ENCODE measurements around the gene CCT8. TPM values are rescaled to one million over a fixed set of nuclear protein-coding genes. Genes with fewer than 3 reads are reported as not detected.

The CCT8 gene
- total RNA-seq, 1 experiment from 2014 or later = 244 TPM

DNA sequence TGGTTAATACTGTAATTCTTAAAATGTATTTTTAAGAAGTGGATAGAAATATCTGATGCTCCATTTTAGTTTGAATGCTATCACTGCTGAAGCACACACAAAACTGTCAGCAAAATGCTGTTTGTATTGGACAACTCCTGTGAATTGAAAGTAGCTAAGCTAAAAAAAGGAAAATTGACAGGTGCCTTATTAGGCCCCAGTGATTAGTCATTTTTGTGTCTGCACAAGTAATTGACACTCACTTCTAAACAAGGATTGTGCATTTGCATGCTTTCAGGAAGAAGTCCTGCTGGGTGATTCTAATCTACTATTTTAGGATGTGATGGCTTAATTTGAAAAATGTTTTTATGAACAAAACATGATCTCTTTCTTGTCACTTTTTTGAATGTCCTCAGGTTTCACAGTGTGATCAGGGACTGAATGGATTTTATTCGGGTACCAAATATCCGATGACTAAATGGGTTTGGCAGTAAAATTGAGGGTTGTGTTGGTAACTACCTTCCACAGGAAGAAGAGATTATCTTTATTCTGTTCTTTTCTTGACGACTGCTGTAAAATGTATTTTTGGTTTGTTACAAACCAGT is 44.0 kb upstream of the CCT8 start:
- intact Hi-C loops (cut with micrococcal nuclease) = no loop called here
- Histone ChIP-seq H3F3A (ENCODE audit: low read length, unreplicated experiment) (no peaks in the 10 kb centered on the region), H3K4me1 (ENCODE audit: insufficient read depth, low read length) (peaks cover 14% of the 10 kb centered on the region), H3K9me2 (replicated peaks; ENCODE audit: low read length) (no peaks in the 10 kb centered on the region), H3K36me3 (ENCODE audit: low read depth, low read length) (no peaks in the 10 kb centered on the region), H2AFZ (ENCODE audit: low read length) (no peak overlapping the region), H3K27ac (ENCODE audit: low read length) (no peak overlapping the region), H3K9ac (ENCODE audit: low read length) (no peak overlapping the region), H4K20me1 (ENCODE audit: low read length) (no peaks in the 10 kb centered on the region), H3K27me3 (ENCODE audit: low read length) (no peaks in the 10 kb centered on the region), H3K9me3 (ENCODE audit: low read length) (no peaks in the 10 kb centered on the region), H3K4me2 (ENCODE audit: low read length) (no peak overlapping the region), H3K4me3 (ENCODE audit: low read length) (no peak overlapping the region), H3K79me2 (ENCODE audit: low read length) (no peaks in the 10 kb centered on the region)
- DNase-seq = no peak
- TF ChIP-seq EZH2 (IDR thresholded peaks at IDR 0.05; ENCODE audit: low read length, unreplicated experiment) = no peak
- TF ChIP-seq EZH2phosphoT487 (IDR thresholded peaks at IDR 0.05; ENCODE audit: borderline replicate concordance, low read length) = no peak
- TF ChIP-seq CTCF (conservative IDR thresholded peaks at IDR 0.05; ENCODE audit: low read depth, low read length) = no peak
- BruUV-seq (replicated peaks) = no TSS peak
- CTCF ChIA-PET = no interaction called here
- POLR2A ChIA-PET (ENCODE audit: unreplicated experiment) = no interaction called here
- no peak for ATAC-seq

DNA sequence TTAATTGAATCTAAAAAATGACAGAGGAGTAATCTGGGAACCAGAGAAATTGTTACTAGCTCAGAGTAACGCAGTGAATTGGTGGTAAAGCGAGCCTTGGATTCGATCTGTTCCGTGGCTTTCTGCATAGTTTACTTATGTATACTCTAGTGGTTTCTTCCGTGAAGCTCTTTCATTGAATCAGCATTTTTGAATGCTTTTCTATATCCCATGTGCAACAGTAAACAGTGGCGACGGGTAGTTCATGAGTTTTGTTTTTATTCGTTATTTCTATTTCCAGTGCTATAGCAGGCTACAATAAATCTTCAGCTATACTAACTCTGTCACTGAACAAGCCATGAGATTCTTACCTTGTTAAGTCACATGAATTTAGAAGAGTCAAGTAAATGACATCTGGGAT is 42.5 kb upstream of the CCT8 start:
- BruUV-seq (replicated peaks) = no TSS peak
- H3K9me2 ChIP-seq (replicated peaks; ENCODE audit: low read length) = no peaks in the 10 kb centered on the region
- H3K4me3 ChIP-seq (ENCODE audit: low read length) = no peak overlapping the region
- no peak for DNase-seq
- no peaks in the 10 kb centered on the region for H3K79me2 ChIP-seq (ENCODE audit: low read length)
- CTCF ChIA-PET = no interaction called here
- no peaks in the 10 kb centered on the region for H3K9me3 ChIP-seq (ENCODE audit: low read length)
- no peak overlapping the region for H3K27ac ChIP-seq (ENCODE audit: low read length)
- H3K36me3 ChIP-seq (ENCODE audit: low read depth, low read length) = no peaks in the 10 kb centered on the region
- no peak overlapping the region for H2AFZ ChIP-seq (ENCODE audit: low read length)
- no peaks in the 10 kb centered on the region for H3F3A ChIP-seq (ENCODE audit: low read length, unreplicated experiment)
- peaks cover 14% of the 10 kb centered on the region for H3K4me1 ChIP-seq (ENCODE audit: insufficient read depth, low read length)
- no peaks in the 10 kb centered on the region for H4K20me1 ChIP-seq (ENCODE audit: low read length)
- no peak overlapping the region for H3K9ac ChIP-seq (ENCODE audit: low read length)
- TF ChIP-seq EZH2phosphoT487 (IDR thresholded peaks at IDR 0.05; ENCODE audit: borderline replicate concordance, low read length) (no peak), EZH2 (IDR thresholded peaks at IDR 0.05; ENCODE audit: low read length, unreplicated experiment) (no peak), CTCF (conservative IDR thresholded peaks at IDR 0.05; ENCODE audit: low read depth, low read length) (no peak)
- intact Hi-C loops (cut with micrococcal nuclease) = loop anchor here (2.0 kb wide), 1 partner anchor 29 kb away; no protein-coding TSS in a partner anchor
- no peaks in the 10 kb centered on the region for H3K27me3 ChIP-seq (ENCODE audit: low read length)
- ATAC-seq = no peak
- H3K4me2 ChIP-seq (ENCODE audit: low read length) = no peak overlapping the region
- POLR2A ChIA-PET (ENCODE audit: unreplicated experiment) = no interaction called here

DNA sequence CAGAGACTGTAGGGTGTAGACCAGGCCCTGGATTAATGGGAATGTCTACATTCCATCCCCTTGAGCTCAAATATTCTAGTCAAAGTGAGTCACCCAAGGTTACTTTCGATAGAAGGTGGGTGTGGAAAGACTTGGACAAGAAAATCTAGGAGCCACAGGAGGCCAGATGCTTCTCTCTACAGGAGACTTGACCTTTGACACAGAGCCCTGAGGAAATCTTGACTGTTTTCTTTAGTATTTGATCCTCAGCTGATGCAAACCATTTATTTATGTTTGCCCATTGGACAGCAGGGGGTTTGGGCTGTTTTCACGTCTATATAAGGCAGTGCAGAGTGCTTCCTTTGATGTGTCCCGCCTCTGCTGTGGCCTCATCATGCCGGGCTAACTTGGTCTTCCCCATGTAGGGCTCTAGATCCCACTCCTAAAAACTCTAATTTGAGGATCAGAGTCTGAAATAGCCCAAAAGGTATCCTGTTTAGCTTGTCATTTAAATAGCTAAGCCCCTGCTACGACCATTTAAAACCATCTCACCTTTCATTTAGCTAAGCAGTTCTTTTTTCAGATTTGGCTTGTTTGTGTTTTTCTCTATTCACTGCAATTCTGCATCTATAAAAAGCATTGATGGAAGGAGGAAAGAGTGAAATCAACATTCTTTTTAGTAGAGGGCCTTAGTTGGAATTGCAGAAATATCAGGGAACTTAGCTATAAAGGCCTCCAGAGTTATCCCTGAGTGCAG is 41.5 kb upstream of the CCT8 start:
- Histone ChIP-seq H4K20me1 (ENCODE audit: low read length) (no peaks in the 10 kb centered on the region), H3K9me3 (ENCODE audit: low read length) (no peaks in the 10 kb centered on the region), H3K9ac (ENCODE audit: low read length) (no peak overlapping the region), H3F3A (ENCODE audit: low read length, unreplicated experiment) (no peaks in the 10 kb centered on the region), H2AFZ (ENCODE audit: low read length) (peak overlapping the region; percentile 12; the same call in 1 of the 2 replicates), H3K9me2 (replicated peaks; ENCODE audit: low read length) (no peaks in the 10 kb centered on the region), H3K4me3 (ENCODE audit: low read length) (no peak overlapping the region), H3K4me1 (ENCODE audit: insufficient read depth, low read length) (peaks cover 14% of the 10 kb centered on the region), H3K79me2 (ENCODE audit: low read length) (no peaks in the 10 kb centered on the region), H3K27ac (ENCODE audit: low read length) (peak overlapping the region; percentile 5; the same call in 1 of the 2 replicates), H3K27me3 (ENCODE audit: low read length) (no peaks in the 10 kb centered on the region), H3K4me2 (ENCODE audit: low read length) (peak overlapping the region; percentile 2; the same call in 1 of the 2 replicates), H3K36me3 (ENCODE audit: low read depth, low read length) (no peaks in the 10 kb centered on the region)
- ATAC-seq (peak; percentile 99), DNase-seq (peak; percentile 88)
- POLR2A ChIA-PET (ENCODE audit: unreplicated experiment) = interaction anchor here (0.6 kb wide), 1 partner anchor 233 kb away, joined by 4 read pairs; no protein-coding TSS in a partner anchor
- TF ChIP-seq EZH2 (IDR thresholded peaks at IDR 0.05; ENCODE audit: low read length, unreplicated experiment) (no peak), EZH2phosphoT487 (IDR thresholded peaks at IDR 0.05; ENCODE audit: borderline replicate concordance, low read length) (no peak), CTCF (conservative IDR thresholded peaks at IDR 0.05; ENCODE audit: low read depth, low read length) (no peak)
- TSS peak; percentile 76 for BruUV-seq (replicated peaks)
- CTCF ChIA-PET = interaction anchor here (1.6 kb wide), 1 partner anchor 10 kb away, joined by 5 read pairs; no protein-coding TSS in a partner anchor
- intact Hi-C loops (cut with micrococcal nuclease) = loop anchor here (2.0 kb wide), 1 partner anchor 30 kb away; no protein-coding TSS in a partner anchor
